WI38 (cell line): ENCODE measurements around the gene ERCC4.

Source experiments
- H3K4me3 ChIP-seq: 2 replicates; pipeline ENCODE4 v1.5.1; 2011; ENCODE audit warnings: low read depth, mild to moderate bottlenecking, control low read depth, low read length
- CTCF ChIP-seq: IDR thresholded peaks from 2 replicates; pipeline ENCODE4 v1.5.1; 2012; ENCODE audit warnings: low read depth, mild to moderate bottlenecking, control low read depth, low read length

The ERCC4 gene

DNA sequence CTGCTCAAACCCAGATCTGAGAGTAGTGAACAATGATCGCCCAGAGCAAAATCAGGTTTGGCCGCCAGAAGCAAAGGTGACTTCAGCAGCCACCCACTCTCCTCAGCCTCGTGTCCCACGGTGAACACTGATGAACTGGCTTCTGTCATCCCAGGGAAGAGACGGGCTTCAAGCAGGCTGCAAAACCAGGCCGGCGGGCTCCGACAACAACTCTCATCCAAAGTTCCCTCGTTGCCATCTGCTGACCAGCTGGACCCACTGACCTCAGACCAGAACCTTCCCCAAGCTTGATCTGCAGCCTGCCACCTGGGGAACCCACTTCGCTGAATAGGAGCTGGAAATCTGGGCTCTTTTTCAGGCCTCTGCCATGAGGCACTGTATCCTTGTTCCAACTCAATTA lies 81.6 kb downstream of the ERCC4 start:
- no peak overlapping the region for H3K4me3 ChIP-seq
- TF ChIP-seq CTCF, result no peak
